AG04449 (cell line): ENCODE results near the gene ATP9B.

ENCODE experiments used
- CTCF ChIA-PET: fragments of 350-600 bp; formaldehyde crosslinking; extraction: SDS; loops from one replicate; lab custom pipeline; 2021; ENCODE audit warnings: antibody characterized with exemption; lab: Yijun Ruan, JAX
- POLR2A ChIA-PET: fragments of 400-600, 350-600 bp; formaldehyde crosslinking; extraction: SDS; loops from one replicate; lab custom pipeline; 2020; ENCODE audit warnings: antibody characterized with exemption, inconsistent platforms; lab: Yijun Ruan, JAX
- DNase-seq: peaks from one replicate; pipeline ENCODE4 v3.0.0-alpha.2; 2010; ENCODE audit warnings: low read depth, low spot score
- H3K4me3 ChIP-seq: 2 replicates; pipeline ENCODE4 v1.5.1; 2011; ENCODE audit warnings: low read depth, mild to moderate bottlenecking, control low read depth, low read length
- CTCF ChIP-seq: IDR thresholded peaks from one replicate; pipeline ENCODE4 v1.5.1; 2011; ENCODE audit warnings: mild to moderate bottlenecking, moderate library complexity, low read length, control low read depth, inconsistent platforms; ENCODE audit not compliant: insufficient read depth; ENCODE audit errors: missing control alignments

Gene ATP9B

GRCh38 chr18:79104137-79104536, 34.9 kb downstream of the ATP9B start:
- ChIA-PET CTCF (no interaction called here), POLR2A (no interaction called here)
- H3K4me3 ChIP-seq, result no peak overlapping the region
- DNase-seq, result no peak
- no peak for TF ChIP-seq CTCF

GRCh38 chr18:79105455-79105854, 36.3 kb downstream of the ATP9B start:
- no peak for TF ChIP-seq CTCF
- no peak for DNase-seq
- CTCF ChIA-PET, result no interaction called here
- POLR2A ChIA-PET, result no interaction called here
- H3K4me3 ChIP-seq, result no peak overlapping the region

- no peak for TF ChIP-seq CTCF
- CTCF ChIA-PET, result no interaction called here
Observed at GRCh38 chr18:79106084-79106483, 36.9 kb downstream of the ATP9B start.

GRCh38 chr18:79107886-79108285, 38.7 kb downstream of the ATP9B start:
- CTCF ChIA-PET, result no interaction called here
- H3K4me3 ChIP-seq, result no peak overlapping the region
- no peak for TF ChIP-seq CTCF
- no peak for DNase-seq
- POLR2A ChIA-PET, result no interaction called here

More at GRCh38 chr18:79106084-79106483, 36.9 kb downstream of the ATP9B start:
- POLR2A ChIA-PET, result no interaction called here
- no peak for DNase-seq
- no peak overlapping the region for H3K4me3 ChIP-seq

- CTCF ChIA-PET, result no interaction called here
- no peak for TF ChIP-seq CTCF
- POLR2A ChIA-PET, result interaction anchor here (1.0 kb wide), 1 partner anchor 14 kb away, joined by 3 read pairs; no protein-coding TSS in a partner anchor
- H3K4me3 ChIP-seq, result no peak overlapping the region
- DNase-seq, result no peak
Observed at GRCh38 chr18:79108549-79109215, 39.5 kb downstream of the ATP9B start.

- no peak for TF ChIP-seq CTCF
- CTCF ChIA-PET, result no interaction called here
- POLR2A ChIA-PET, result no interaction called here
- no peak for DNase-seq
- H3K4me3 ChIP-seq, result no peak overlapping the region
Observed at GRCh38 chr18:79111483-79111882, 42.3 kb downstream of the ATP9B start.
